ENCODE results near the gene ANOS1.

DNA sequence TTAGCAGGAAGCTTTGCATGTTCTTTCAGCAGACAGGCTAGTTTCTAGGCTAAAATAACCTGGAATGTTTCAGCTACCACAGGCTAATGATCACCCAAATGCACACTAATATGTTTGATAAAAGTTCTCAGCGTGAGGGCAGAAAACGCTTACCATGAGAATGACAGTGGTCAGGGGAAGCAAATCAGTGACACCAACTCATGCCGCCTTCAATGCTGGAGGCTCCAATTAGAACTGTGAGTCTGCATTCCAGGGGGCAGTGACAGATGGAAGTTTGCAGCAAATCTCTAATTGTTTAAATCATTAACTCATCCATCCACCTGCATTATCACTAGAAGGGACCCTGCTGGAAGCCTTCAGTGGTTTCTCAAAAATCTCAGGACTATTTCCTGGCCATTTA lies 43.2 kb downstream of the ANOS1 start:
- TF ChIP-seq, protein P1, sequence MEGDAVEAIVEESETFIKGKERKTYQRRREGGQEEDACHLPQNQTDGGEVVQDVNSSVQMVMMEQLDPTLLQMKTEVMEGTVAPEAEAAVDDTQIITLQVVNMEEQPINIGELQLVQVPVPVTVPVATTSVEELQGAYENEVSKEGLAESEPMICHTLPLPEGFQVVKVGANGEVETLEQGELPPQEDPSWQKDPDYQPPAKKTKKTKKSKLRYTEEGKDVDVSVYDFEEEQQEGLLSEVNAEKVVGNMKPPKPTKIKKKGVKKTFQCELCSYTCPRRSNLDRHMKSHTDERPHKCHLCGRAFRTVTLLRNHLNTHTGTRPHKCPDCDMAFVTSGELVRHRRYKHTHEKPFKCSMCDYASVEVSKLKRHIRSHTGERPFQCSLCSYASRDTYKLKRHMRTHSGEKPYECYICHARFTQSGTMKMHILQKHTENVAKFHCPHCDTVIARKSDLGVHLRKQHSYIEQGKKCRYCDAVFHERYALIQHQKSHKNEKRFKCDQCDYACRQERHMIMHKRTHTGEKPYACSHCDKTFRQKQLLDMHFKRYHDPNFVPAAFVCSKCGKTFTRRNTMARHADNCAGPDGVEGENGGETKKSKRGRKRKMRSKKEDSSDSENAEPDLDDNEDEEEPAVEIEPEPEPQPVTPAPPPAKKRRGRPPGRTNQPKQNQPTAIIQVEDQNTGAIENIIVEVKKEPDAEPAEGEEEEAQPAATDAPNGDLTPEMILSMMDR (IDR thresholded peaks at IDR 0.05): no peak
- no peak for TF ChIP-seq POLR2A (IDR thresholded peaks at IDR 0.05)
